GM12873 (cell line): ENCODE results near the gene GDPD2.

Experiments
- TF ChIP-seq, protein P1 (sequence below): IDR thresholded peaks from 2 replicates; pipeline ENCODE4 v1.5.1; 2012; ENCODE audit warnings: low read depth, mild to moderate bottlenecking, moderate library complexity, low read length, control low read depth; ENCODE audit not compliant: insufficient read depth; ENCODE audit errors: missing control alignments

Gene GDPD2

DNA sequence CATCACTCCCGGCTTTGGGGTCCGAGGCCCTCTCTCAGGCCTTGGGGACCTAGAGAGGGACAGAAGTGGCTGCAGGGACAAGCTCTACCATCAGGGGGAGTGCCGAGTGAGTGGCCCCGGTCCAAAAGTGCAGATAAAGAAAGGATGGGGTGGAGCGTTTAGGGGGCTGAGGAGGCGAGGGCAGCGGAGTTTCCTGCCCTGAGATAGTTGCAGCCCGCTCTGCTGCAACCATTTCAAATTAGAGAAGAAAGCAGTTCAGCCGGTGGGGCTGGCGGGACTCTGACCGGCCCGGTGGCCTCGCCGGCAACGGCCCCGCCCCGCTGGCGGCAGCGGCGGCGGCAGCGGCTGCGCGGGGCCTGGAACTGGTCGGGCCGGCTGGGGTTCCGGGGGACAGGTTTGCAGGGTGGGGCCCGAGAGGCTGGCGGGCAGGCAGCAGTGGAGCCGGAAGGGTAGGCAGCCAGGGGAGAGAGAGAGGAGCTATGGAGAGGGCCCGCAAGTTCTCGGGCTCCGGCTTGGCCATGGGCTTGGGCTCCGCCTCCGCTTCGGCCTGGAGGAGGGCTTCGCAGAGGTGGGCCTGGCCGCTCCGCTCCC is 29.1 kb downstream of the GDPD2 start:
- TF ChIP-seq, protein P1, sequence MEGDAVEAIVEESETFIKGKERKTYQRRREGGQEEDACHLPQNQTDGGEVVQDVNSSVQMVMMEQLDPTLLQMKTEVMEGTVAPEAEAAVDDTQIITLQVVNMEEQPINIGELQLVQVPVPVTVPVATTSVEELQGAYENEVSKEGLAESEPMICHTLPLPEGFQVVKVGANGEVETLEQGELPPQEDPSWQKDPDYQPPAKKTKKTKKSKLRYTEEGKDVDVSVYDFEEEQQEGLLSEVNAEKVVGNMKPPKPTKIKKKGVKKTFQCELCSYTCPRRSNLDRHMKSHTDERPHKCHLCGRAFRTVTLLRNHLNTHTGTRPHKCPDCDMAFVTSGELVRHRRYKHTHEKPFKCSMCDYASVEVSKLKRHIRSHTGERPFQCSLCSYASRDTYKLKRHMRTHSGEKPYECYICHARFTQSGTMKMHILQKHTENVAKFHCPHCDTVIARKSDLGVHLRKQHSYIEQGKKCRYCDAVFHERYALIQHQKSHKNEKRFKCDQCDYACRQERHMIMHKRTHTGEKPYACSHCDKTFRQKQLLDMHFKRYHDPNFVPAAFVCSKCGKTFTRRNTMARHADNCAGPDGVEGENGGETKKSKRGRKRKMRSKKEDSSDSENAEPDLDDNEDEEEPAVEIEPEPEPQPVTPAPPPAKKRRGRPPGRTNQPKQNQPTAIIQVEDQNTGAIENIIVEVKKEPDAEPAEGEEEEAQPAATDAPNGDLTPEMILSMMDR = peak; percentile 73

DNA sequence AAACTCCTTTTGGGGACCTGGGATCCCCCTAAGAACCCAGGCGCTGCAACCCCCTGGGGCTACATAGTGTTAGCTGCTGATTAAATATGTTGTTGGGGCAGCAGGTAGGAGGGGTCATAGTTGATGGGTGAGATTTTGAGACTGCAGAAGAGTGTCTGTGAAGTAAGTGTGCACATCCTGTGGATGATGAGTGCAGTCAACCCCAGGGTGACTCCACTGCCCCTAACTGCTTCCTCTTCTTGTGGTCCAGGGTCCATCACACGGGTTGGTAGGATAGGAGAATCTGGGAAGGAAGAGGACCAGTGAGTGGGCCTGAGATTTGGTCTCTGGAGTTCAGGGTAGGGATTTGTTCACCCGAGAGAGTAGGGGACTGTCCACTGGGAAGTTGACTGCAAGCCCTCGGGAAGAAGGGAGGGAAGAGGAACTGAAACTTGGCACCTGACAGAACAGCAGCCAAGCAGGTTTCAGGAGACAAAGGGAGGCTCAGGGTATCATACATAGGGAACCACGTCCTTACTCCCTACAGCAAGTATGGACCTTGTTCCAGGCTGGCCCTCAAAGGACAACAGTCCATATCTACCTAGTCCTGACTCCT is 30.0 kb downstream of the GDPD2 start:
- TF ChIP-seq, protein P1 = no peak

DNA sequence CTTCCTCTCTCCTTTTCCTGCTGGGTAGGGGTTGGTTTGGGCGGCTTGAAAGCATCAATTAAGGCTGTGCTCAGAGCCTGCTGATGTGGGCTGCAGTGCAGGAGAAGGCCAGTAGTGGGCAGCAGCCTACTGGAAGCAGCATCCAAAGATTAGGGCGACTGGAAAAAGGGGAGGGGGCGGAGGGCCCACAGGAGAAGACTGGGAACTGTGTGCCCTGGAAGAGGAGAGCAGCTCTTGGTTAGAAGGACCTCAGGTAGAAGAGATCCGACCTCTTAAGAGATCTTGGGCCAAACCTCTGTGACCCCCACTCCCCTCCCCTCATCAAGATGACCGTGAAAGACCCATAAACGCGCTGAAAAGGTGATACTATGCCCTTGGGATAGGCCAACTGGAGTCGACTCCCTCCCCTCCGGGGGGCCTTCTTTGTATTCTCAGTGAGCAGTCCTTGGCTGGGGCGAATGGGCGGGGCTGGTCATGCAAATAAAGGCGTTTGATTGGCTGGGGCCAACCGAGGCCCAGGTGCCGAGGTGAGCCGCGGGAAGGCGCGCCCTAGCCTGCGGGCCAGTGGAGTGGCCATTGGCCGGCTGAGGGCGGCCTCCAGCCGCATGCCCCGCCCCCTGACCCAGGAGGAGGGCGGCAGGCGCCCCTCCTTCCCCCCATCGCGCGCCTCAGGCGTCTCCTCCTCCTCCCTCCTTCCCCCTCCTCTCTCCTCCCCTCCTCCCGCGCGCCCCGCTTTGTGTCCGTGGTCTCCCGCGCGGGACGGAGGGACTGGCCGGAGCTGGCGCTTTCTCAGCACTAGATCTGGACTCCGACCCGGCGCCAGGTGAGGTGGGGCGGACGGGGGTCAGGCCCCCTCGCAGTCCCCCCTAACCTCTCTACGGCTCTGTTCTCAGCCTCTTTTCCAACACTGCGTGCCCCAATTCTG is 31.6 kb downstream of the GDPD2 start:
- TF ChIP-seq, protein P1 = peak; percentile 84

DNA sequence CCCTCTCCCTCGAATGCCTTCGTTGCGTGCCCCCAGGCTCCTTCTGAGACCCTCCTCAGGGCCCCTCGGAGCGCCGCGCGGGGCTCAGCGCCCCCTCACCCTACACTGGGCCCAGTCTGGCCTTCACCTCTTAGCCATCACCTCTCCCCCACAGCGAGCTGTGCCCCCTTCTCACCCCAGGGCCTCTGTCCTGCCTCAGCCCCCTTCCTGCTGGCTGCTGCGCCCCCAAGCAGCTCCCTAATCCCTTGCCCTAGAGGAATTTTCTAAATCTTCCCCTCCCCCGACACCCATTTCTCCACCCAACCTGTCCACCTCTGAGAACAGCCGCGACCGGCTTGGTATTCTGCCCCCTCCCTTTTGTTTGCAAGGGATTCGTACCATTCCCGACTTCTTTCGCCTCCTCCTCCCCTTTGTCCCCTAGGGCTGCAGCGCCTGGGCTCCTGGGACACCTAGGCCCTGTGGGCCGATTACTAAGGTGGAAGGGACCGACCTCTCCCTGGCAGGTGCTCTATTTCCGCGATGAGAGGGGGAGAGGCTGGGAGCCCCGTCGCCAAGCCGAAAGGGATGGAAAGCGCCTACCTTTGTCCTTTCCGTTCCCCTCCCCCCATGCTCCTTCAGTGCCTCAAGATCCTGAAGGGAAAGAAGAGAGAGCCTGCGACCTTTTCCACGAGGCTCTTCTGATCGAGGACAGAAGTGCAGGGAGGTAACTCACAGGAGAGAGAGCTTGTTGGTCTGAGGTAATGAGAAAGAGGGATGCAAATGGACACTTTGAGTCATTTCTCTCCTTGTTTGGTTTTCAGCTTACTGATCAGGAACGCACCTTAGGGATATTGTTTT is 32.5 kb downstream of the GDPD2 start:
- TF ChIP-seq, protein P1 = no peak

DNA sequence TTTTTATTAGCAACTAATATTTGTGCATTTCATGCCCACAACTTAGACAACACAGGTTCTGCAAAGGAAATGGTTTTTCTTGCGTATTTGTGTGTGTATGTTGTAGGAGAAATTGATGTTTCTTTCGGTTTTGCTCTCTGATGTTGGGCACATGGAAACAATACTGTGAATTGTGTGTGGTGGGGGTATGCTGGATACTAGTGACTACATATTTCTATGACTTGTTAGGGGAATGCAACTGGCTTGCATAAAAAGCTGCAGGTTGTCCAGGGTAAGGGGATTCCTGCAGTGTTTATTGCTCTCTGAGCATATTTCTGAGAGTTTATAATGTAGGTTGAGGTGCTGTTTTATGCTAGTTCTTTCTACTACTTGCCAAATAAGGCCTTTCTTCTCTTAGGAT is 33.1 kb downstream of the GDPD2 start:
- TF ChIP-seq, protein P1 = no peak

DNA sequence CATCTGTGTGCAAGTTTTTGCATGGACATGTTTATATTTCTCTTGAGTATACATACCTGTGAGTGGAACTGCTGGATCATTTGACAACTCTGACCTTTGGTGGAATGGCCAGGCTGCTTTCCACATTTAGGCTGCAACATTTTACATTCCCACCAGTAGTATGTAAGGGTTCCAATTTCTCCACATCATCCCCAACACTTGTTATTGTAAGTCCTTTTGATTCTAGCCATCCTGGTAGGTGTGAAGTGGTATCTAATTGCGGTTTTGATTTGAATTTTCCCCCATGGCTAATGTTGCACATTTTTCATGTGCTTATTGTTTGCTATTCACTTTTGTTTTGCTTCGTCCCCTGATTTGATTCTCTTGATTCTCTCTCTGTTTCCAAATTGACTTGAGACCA is 37.9 kb downstream of the GDPD2 start:
- TF ChIP-seq, protein P1 = no peak
